HepG2 (cell line): ENCODE measurements around the gene SLC16A13. TPM values are rescaled to one million over a fixed set of nuclear protein-coding genes. Genes with fewer than 3 reads are reported as not detected.

Experiments used
- HNRNPH1 ChIP-seq: fragments of 200-400 bp; formaldehyde crosslinking; optimal IDR thresholded peaks from 2 replicates; pipeline ENCODE3; 2017; ENCODE audit warnings: mild to moderate bottlenecking, low read depth, low read length
- HNRNPLL ChIP-seq: fragments of 200-400 bp; formaldehyde crosslinking; IDR thresholded peaks from 2 replicates; pipeline ENCODE4 v1.6.1; 2017; ENCODE audit warnings: mild to moderate bottlenecking, low read depth, low read length; ENCODE audit not compliant: poor library complexity, severe bottlenecking
- NCOA1 ChIP-seq: sonication (generic); formaldehyde crosslinking; IDR thresholded peaks from 2 replicates; pipeline ENCODE4 v1.9.0; 2021; ENCODE audit warnings: missing genetic modification reagents
- PRPF4 ChIP-seq: fragments of 200-400 bp; formaldehyde crosslinking; IDR thresholded peaks from 2 replicates; pipeline ENCODE4 v1.6.1; 2016; ENCODE audit warnings: low read length, low read depth; ENCODE audit not compliant: poor library complexity, severe bottlenecking
- REL ChIP-seq: sonication (generic); formaldehyde crosslinking; conservative IDR thresholded peaks from 2 replicates; pipeline ENCODE4 v1.8.0; 2022; ENCODE audit warnings: mild to moderate bottlenecking, missing genetic modification reagents, moderate library complexity
- SETDB1 ChIP-seq: sonication (generic); formaldehyde crosslinking; IDR thresholded peaks from 2 replicates; pipeline ENCODE4 v1.5.1; 2020; ENCODE audit warnings: missing genetic modification reagents, mild to moderate bottlenecking, borderline replicate concordance
- SIX1 ChIP-seq: sonication (generic); formaldehyde crosslinking; IDR thresholded peaks from 2 replicates; pipeline ENCODE4 v1.4.0; 2020; ENCODE audit warnings: missing genetic modification reagents, borderline replicate concordance
- SP2 ChIP-seq: sonication (generic); formaldehyde crosslinking; IDR thresholded peaks from 2 replicates; pipeline ENCODE4 v1.5.1; 2020; ENCODE audit warnings: mild to moderate bottlenecking, missing genetic modification reagents
- SUZ12 ChIP-seq: fragments of 150-350 bp; IDR thresholded peaks from 2 replicates; pipeline ENCODE4 v1.6.1; 2014; ENCODE audit warnings: low read depth, low read length
- TCF7 ChIP-seq: sonication (generic); IDR thresholded peaks from 2 replicates; pipeline ENCODE4 v1.6.1; 2016; ENCODE audit warnings: antibody characterized with exemption, low read depth
- ZC3H4 ChIP-seq: sonication (generic); formaldehyde crosslinking; IDR thresholded peaks from 2 replicates; pipeline ENCODE4 v1.4.0; 2020; ENCODE audit warnings: missing genetic modification reagents, borderline replicate concordance
- ZNF605 ChIP-seq: sonication (generic); formaldehyde crosslinking; IDR thresholded peaks from 2 replicates; pipeline ENCODE4 v1.8.0; 2022; ENCODE audit warnings: mild to moderate bottlenecking, missing genetic modification reagents
- polyA plus RNA-seq, 8 experiments: library from polyadenylated mRNA; depleted of rRNA in 3 of 8; stranded (reverse) in 7 of 8; unstranded in 1 of 8; fragments of >200 nt; fragmentation: Illumina TruSeq in 4 of 8; extraction: Trizol in 4 of 8; gene quantifications; 2 replicates each; pipeline versions ENCODE4 v1.2.1 to v1.2.3, GENCODE V29; 2011 to 2016; ENCODE audit warnings: low read depth in 4 of 8, missing spikeins in 1 of 8, mixed read lengths in 1 of 8; ENCODE audit not compliant: insufficient read depth in 1 of 8
- total RNA-seq, 5 experiments: library from RNA; depleted of rRNA; stranded (reverse); fragments of >200 nt; fragmentation: Illumina TruSeq; extraction: Trizol; gene quantifications; 2 replicates each; pipeline ENCODE4 v1.2.3, GENCODE V29; 2016; ENCODE audit warnings: low read depth in 1 of 5
- TF ChIP-seq, protein P1 (sequence below): sonication (generic); formaldehyde crosslinking; IDR thresholded peaks from 2 replicates; pipeline ENCODE4 v1.5.1; 2020; ENCODE audit warnings: mild to moderate bottlenecking, missing genetic modification reagents, borderline replicate concordance
- TF ChIP-seq, protein P2 (sequence below): sonication (generic); formaldehyde crosslinking; IDR thresholded peaks from 2 replicates; pipeline ENCODE4 v1.5.0; 2020; ENCODE audit warnings: mild to moderate bottlenecking, missing genetic modification reagents
- TF ChIP-seq, protein P3 (sequence below): sonication (generic); formaldehyde crosslinking; IDR thresholded peaks from 2 replicates; pipeline ENCODE4 v1.5.0; 2020; ENCODE audit warnings: mild to moderate bottlenecking, missing genetic modification reagents
- TF ChIP-seq, protein P4 (sequence below): sonication (generic); formaldehyde crosslinking; IDR thresholded peaks from 2 replicates; pipeline ENCODE4 v1.4.0; 2020; ENCODE audit warnings: missing genetic modification reagents

The SLC16A13 gene
- total and polyA plus RNA-seq, 2 of the 13 experiments (the other 11 are each of a cell fraction or from before 2014, with no cell fraction given): 2.2 to 3.0 TPM

DNA sequence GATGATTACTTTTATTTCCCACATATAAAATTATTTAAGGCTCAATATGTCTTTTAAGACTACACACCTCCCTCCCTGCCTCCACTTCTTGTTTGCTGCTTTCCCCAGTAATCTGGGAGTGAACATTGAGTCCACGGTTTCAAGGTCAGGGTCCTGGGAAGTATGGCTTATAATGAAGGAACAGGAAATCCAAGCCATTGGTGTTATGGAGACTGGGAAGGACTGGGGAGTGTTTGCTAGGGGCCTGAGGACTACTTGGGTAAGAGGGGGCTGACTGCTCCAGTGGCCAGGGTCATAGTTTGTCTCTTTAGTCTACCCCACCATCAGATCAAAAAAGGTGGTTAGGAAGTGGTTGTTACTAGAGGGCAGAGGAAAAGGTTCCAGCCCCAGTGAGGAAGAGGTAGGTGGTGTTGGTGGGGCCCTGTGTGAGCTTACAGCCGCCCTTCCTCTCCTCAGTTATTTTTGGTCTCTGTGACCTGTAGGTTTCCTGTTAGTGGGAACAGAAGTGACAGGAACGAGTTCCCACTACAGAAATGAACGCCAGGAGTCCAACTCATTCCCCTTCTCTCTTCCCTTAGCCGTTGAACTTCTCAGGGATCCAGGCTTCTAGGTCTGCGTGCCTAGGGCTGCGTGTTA is 742 bp upstream of the SLC16A13 start (continued):
- TF ChIP-seq, protein P1, sequence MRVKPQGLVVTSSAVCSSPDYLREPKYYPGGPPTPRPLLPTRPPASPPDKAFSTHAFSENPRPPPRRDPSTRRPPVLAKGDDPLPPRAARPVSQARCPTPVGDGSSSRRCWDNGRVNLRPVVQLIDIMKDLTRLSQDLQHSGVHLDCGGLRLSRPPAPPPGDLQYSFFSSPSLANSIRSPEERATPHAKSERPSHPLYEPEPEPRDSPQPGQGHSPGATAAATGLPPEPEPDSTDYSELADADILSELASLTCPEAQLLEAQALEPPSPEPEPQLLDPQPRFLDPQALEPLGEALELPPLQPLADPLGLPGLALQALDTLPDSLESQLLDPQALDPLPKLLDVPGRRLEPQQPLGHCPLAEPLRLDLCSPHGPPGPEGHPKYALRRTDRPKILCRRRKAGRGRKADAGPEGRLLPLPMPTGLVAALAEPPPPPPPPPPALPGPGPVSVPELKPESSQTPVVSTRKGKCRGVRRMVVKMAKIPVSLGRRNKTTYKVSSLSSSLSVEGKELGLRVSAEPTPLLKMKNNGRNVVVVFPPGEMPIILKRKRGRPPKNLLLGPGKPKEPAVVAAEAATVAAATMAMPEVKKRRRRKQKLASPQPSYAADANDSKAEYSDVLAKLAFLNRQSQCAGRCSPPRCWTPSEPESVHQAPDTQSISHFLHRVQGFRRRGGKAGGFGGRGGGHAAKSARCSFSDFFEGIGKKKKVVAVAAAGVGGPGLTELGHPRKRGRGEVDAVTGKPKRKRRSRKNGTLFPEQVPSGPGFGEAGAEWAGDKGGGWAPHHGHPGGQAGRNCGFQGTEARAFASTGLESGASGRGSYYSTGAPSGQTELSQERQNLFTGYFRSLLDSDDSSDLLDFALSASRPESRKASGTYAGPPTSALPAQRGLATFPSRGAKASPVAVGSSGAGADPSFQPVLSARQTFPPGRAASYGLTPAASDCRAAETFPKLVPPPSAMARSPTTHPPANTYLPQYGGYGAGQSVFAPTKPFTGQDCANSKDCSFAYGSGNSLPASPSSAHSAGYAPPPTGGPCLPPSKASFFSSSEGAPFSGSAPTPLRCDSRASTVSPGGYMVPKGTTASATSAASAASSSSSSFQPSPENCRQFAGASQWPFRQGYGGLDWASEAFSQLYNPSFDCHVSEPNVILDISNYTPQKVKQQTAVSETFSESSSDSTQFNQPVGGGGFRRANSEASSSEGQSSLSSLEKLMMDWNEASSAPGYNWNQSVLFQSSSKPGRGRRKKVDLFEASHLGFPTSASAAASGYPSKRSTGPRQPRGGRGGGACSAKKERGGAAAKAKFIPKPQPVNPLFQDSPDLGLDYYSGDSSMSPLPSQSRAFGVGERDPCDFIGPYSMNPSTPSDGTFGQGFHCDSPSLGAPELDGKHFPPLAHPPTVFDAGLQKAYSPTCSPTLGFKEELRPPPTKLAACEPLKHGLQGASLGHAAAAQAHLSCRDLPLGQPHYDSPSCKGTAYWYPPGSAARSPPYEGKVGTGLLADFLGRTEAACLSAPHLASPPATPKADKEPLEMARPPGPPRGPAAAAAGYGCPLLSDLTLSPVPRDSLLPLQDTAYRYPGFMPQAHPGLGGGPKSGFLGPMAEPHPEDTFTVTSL (CRISPR knock-in tag): no peak
- TF ChIP-seq HNRNPH1 (no peak), ZNF605 (CRISPR knock-in tag) (no peak), NCOA1 (no peak), PRPF4 (no peak), SETDB1 (CRISPR knock-in tag) (no peak), SP2 (CRISPR knock-in tag) (no peak), HNRNPLL (no peak), TCF7 (no peak), ZC3H4 (CRISPR knock-in tag) (peak; percentile 60; the same call in 1 of the 2 replicates), SUZ12 (no peak), REL (CRISPR knock-in tag) (no peak), SIX1 (no peak)
- TF ChIP-seq, protein P2, sequence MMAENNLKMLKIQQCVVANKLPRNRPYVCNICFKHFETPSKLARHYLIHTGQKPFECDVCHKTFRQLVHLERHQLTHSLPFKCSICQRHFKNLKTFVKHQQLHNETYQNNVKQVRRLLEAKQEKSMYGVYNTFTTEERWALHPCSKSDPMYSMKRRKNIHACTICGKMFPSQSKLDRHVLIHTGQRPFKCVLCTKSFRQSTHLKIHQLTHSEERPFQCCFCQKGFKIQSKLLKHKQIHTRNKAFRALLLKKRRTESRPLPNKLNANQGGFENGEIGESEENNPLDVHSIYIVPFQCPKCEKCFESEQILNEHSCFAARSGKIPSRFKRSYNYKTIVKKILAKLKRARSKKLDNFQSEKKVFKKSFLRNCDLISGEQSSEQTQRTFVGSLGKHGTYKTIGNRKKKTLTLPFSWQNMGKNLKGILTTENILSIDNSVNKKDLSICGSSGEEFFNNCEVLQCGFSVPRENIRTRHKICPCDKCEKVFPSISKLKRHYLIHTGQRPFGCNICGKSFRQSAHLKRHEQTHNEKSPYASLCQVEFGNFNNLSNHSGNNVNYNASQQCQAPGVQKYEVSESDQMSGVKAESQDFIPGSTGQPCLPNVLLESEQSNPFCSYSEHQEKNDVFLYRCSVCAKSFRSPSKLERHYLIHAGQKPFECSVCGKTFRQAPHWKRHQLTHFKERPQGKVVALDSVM (CRISPR knock-in tag): no peak
- TF ChIP-seq, protein P3, sequence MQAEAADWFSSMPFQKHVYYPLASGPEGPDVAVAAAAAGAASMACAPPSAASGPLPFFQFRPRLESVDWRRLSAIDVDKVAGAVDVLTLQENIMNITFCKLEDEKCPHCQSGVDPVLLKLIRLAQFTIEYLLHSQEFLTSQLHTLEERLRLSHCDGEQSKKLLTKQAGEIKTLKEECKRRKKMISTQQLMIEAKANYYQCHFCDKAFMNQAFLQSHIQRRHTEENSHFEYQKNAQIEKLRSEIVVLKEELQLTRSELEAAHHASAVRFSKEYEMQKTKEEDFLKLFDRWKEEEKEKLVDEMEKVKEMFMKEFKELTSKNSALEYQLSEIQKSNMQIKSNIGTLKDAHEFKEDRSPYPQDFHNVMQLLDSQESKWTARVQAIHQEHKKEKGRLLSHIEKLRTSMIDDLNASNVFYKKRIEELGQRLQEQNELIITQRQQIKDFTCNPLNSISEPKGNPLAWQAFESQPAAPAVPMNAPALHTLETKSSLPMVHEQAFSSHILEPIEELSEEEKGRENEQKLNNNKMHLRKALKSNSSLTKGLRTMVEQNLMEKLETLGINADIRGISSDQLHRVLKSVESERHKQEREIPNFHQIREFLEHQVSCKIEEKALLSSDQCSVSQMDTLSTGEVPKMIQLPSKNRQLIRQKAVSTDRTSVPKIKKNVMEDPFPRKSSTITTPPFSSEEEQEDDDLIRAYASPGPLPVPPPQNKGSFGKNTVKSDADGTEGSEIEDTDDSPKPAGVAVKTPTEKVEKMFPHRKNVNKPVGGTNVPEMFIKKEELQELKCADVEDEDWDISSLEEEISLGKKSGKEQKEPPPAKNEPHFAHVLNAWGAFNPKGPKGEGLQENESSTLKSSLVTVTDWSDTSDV (CRISPR knock-in tag): no peak; the same call in 1 of the 2 replicates
- TF ChIP-seq, protein P4, sequence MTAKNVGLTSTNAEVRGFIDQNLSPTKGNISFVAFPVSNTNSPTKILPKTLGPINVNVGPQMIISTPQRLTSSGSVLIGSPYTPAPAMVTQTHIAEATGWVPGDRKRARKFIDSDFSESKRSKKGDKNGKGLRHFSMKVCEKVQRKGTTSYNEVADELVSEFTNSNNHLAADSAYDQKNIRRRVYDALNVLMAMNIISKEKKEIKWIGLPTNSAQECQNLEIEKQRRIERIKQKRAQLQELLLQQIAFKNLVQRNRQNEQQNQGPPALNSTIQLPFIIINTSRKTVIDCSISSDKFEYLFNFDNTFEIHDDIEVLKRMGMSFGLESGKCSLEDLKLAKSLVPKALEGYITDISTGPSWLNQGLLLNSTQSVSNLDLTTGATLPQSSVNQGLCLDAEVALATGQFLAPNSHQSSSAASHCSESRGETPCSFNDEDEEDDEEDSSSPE (CRISPR knock-in tag): no peak
